ENCODE measurements around the gene CILP2. TPM values are rescaled to one million over a fixed set of nuclear protein-coding genes. Genes with fewer than 3 reads are reported as not detected.

The CILP2 gene
- polyA plus RNA-seq, 1 of the 3 experiments (the other 2 are of a cell fraction) = 1.9 TPM

DNA sequence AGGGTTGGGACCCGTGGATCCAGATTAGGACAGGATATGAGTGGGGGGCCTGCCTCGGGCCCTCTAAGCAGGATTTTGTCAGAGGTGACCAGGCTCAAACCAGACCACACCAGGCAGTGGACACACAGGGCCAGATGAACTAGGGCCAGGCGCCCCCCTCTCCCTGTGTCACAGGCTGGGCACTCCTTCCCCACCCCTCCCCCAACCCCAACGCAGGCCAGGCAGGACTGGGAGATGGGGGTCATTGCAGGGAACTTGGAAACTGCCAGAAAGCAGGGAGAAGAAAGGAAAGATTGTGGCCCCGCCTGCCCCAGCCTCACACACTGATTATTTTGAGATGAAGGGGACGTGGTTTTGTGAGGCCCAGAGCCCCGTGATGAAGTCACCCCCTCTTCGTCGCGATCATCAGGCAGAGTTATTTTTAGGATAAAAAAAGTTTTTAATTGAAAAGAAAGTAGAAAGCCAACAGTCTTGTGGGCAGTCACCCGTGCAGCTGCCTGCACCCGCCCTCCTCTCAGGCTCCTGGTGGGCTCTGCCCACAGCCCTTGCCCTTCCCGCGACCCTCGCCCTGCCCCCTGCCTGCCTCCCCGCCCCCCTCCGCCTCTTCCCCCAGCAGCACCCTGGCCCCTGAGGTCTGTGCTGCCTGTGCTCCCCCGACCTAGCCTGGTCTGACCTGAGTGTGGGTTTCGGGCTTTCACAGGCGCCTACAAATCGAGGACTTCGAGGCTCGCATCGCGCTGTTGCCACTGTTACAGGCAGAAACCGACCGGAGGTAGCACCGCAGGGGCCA lies 11.3 kb upstream of the CILP2 start:
- Histone ChIP-seq H4K20me1 (ENCODE audit: insufficient read depth) (peaks cover 53% of the 10 kb centered on the region), H3K4me2 (no peak overlapping the region), H3K27me3 (ENCODE audit: insufficient read depth) (no peaks in the 10 kb centered on the region), H3K27ac (ENCODE audit: low read depth in 2 of 2, low read length in 1 of 2) (no peak overlapping the region), H3K79me2 (ENCODE audit: insufficient read depth) (peaks cover 40% of the 10 kb centered on the region), H3K36me3 (replicated peaks in 1 of 2; ENCODE audit: control insufficient read depth in 1 of 2, insufficient read depth in 2 of 2, low read length in 1 of 2) (peaks cover 9 to 17% of the 10 kb centered on the region in 2 experiments), H2AFZ (ENCODE audit: low read depth) (no peak overlapping the region), H3F3A (replicated peaks; ENCODE audit: insufficient read depth) (peaks cover 1% of the 10 kb centered on the region), H3K9me3 (no peaks in the 10 kb centered on the region), H3K4me1 (ENCODE audit: control insufficient read depth in 1 of 2, insufficient read depth in 2 of 2, low read depth in 1 of 2, low read length in 1 of 2) (peaks cover 0 to 8% of the 10 kb centered on the region in 2 experiments; a peak in 1 of 4 replicates), H3K4me3 (ENCODE audit: low read depth in 2 of 2, low read length in 1 of 2) (no peak overlapping the region), H3K9me2 (no peaks in the 10 kb centered on the region), H3K9ac (no peak overlapping the region)
- WGBS (ENCODE audit: low lambda C conversion rate) = 92% methylated on average over 25 of the region's 28 CpGs
- CTCF ChIA-PET = interaction anchor here (0.9 to 15.3 kb wide), 2 partner anchors 10 to 27 kb away, joined by 3 to 258 read pairs; no protein-coding TSS in a partner anchor
- POLR2A ChIA-PET = no interaction called here
- no peak for DNase-seq
- TF ChIP-seq NRF1 (IDR thresholded peaks at IDR 0.05; ENCODE audit: low read depth, low read length) = no peak
- TF ChIP-seq YY1 (IDR thresholded peaks at IDR 0.05; ENCODE audit: low read depth) = no peak
- TF ChIP-seq TCF12 (IDR thresholded peaks at IDR 0.05) = no peak
- TF ChIP-seq, protein P1, sequence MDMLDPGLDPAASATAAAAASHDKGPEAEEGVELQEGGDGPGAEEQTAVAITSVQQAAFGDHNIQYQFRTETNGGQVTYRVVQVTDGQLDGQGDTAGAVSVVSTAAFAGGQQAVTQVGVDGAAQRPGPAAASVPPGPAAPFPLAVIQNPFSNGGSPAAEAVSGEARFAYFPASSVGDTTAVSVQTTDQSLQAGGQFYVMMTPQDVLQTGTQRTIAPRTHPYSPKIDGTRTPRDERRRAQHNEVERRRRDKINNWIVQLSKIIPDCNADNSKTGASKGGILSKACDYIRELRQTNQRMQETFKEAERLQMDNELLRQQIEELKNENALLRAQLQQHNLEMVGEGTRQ (IDR thresholded peaks at IDR 0.05; ENCODE audit: borderline replicate concordance, low read depth, low read length) = no peak
- no peak for TF ChIP-seq POLR2AphosphoS5 (IDR thresholded peaks at IDR 0.05; ENCODE audit: low read depth, low read length)
- TF ChIP-seq GATA2 (CRISPR knock-in tag; IDR thresholded peaks at IDR 0.05) = no peak
- no peak for TF ChIP-seq SMC3 (IDR thresholded peaks at IDR 0.05; ENCODE audit: low read depth, low read length)
- TF ChIP-seq, protein P2, sequence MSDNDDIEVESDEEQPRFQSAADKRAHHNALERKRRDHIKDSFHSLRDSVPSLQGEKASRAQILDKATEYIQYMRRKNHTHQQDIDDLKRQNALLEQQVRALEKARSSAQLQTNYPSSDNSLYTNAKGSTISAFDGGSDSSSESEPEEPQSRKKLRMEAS (IDR thresholded peaks at IDR 0.05; ENCODE audit: low read depth) = no peak
- no peak for TF ChIP-seq FOSL2 (IDR thresholded peaks at IDR 0.05; ENCODE audit: borderline replicate concordance, low read depth)
- TF ChIP-seq MEF2A (IDR thresholded peaks at IDR 0.05; ENCODE audit: borderline replicate concordance, low read depth) = no peak
- no peak for TF ChIP-seq SIN3A (IDR thresholded peaks at IDR 0.05; ENCODE audit: borderline replicate concordance, low read depth, low read length)
- no peak for TF ChIP-seq EP300 (IDR thresholded peaks at IDR 0.05; ENCODE audit: borderline replicate concordance in 1 of 2, low read depth in 1 of 2, low read length in 1 of 2)
- no peak for TF ChIP-seq TAF1 (IDR thresholded peaks at IDR 0.05; ENCODE audit: borderline replicate concordance, low read depth, low read length)
- no peak for TF ChIP-seq REST (IDR thresholded peaks at IDR 0.05; ENCODE audit: low read depth, low read length)
- TF ChIP-seq PBX3 (IDR thresholded peaks at IDR 0.05) = no peak
- TF ChIP-seq FOXM1 (IDR thresholded peaks at IDR 0.05; ENCODE audit: low read depth) = no peak
